GM12865 (cell line): ENCODE data around the gene AK1.

ENCODE experiments used
- DNase-seq: peaks from one replicate; pipeline ENCODE4 v3.0.0; 2010; ENCODE audit warnings: low read depth
- H3K4me3 ChIP-seq: 2 replicates; pipeline ENCODE4 v1.5.1; 2011; ENCODE audit warnings: mild to moderate bottlenecking, low read depth, low read length, control low read depth
- CTCF ChIP-seq: IDR thresholded peaks from 2 replicates; pipeline ENCODE4 v1.5.1; 2011; ENCODE audit warnings: low read length, control low read depth, low read depth, inconsistent platforms; ENCODE audit not compliant: insufficient read depth; ENCODE audit errors: missing control alignments

The AK1 gene

GRCh38 chr9:127858041-127858512, 19.4 kb downstream of the AK1 start:
- no peak for TF ChIP-seq CTCF
- DNase-seq: no peak
- H3K4me3 ChIP-seq: no peak overlapping the region

DNA sequence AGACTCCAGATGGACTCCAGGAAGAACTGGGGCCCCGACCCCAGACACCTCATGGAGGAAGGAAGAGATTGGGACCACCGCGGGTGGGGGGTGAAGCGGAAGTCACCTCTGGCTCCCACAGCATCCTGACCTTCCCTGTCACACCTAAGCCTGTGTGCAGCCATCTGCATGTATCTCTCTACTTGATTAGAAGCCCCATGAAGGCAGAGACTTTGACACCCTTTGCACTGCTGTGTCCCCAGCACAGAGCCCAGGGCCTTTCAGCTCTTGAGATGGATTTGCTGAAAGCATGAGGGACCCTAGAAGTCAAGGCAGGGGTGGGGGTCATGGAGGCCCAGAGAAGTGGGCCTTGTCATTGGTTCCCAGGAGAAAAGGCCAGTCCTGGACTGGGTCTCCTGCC, 20.2 kb downstream of the AK1 start:
- TF ChIP-seq CTCF: no peak
- no peak overlapping the region for H3K4me3 ChIP-seq
- DNase-seq: no peak

DNA sequence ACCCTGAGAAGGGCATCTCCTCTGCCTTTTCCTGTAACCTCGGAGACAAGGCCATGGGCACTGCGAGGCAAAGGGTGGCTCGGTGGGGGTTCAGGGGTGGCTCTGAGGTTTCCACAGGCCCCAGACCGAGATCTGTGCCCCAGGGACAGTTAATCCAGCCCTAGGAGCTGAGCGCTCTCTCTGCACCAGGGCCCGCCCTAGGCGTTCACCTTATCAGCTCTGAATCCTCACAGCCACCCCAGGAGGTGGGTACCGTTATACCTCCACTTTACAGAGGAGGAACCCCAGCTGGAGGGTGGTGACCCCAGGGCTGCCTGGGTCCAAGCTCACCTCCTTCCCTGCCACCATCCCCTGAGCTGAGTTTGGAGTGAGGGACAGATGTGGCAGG, 20.8 kb downstream of the AK1 start:
- TF ChIP-seq CTCF: no peak

DNA sequence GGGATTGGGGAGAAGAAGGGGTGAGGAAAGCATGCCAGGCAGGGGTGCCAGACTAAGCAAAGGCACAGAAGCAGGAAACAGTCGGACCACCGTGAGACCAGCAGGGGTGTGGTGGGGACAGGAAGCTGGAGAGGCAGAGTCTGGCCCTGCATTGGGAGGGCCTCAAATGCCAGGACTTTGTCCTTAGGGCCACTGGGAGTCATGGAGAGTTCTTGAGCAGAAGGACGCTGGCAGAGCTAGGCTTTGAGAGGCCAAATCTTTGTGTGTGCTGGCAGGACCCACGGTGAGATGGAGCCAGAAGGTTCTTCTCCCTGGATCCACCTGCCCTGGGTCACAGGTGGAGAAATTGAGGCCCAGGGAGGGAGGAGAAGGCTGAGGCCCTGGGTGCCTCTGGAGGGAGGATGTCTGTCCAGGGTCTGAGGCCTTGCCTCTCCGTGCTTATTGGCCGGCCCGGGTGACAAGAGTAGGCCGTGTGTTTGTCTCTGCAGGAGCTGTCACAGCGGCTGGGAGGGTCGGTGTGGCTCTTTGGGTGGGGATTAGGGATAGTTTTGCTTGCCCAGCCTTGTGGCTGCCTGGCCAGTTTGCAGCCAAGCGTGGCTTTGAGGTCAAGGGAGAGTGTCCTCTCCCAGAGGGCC, 21.3 kb downstream of the AK1 start:
- H3K4me3 ChIP-seq: no peak overlapping the region
- DNase-seq: no peak
- no peak for TF ChIP-seq CTCF

More for the DNA sequence above, 20.8 kb downstream of the AK1 start:
- no peak overlapping the region for H3K4me3 ChIP-seq
- DNase-seq: no peak

GRCh38 chr9:127855522-127855921, 22.0 kb downstream of the AK1 start:
- no peak overlapping the region for H3K4me3 ChIP-seq

DNA sequence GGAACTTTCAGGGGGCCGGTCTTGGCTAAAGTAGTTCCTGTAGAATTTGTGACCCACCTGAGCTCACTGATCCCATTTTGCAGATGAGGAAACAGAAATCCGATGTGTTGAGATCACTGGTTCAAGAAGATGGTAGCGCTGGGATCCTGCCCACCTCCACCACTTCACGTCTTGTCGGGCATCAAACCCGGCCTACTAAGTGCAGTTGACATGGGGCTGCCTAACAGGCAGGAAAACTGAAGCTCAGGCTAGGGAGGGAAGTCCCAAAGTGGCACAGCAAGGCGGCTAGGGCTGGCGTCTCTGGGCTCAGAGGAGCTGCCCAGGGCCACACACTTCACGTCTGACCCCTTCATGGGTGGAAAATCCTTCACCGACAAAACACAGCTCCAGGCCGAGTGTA, 22.5 kb downstream of the AK1 start:
- no peak overlapping the region for H3K4me3 ChIP-seq
- TF ChIP-seq CTCF: no peak
- DNase-seq: no peak

More at GRCh38 chr9:127855522-127855921, 22.0 kb downstream of the AK1 start:
- DNase-seq: no peak
- no peak for TF ChIP-seq CTCF
